ENCODE data around the gene ZNF518A. TPM values are rescaled to one million over a fixed set of nuclear protein-coding genes. Genes with fewer than 3 reads are reported as not detected.

Gene ZNF518A
- total and polyA plus RNA-seq, 2 of the 8 experiments (the other 6 are each of a cell fraction or from before 2014, with no cell fraction given) = 6.6 to 34.8 TPM

GRCh38 chr10:96082748-96083147 lies 47.3 kb upstream of the ZNF518A start (continued):
- TF ChIP-seq RFX5 (IDR thresholded peaks at IDR 0.05; ENCODE audit: borderline replicate concordance, low read depth, low read length) (no peak), GTF2F1 (IDR thresholded peaks at IDR 0.05; ENCODE audit: borderline replicate concordance, low read depth, low read length) (no peak), POLR2AphosphoS5 (IDR thresholded peaks at IDR 0.05; ENCODE audit: low read depth, low read length) (no peak), RBBP5 (IDR thresholded peaks at IDR 0.05; ENCODE audit: borderline replicate concordance, low read depth, low read length) (no peak)

All from H1 (cell line).